HepG2 (cell line): ENCODE results near the gene RUVBL2. TPM values are rescaled to one million over a fixed set of nuclear protein-coding genes. Genes with fewer than 3 reads are reported as not detected.
A peak's percentile ranks its signal among the peaks of the same experiment; 100 is the strongest.

Experiments used
- CREB3 ChIP-seq: sonication (generic); formaldehyde crosslinking; IDR thresholded peaks from 2 replicates; pipeline ENCODE4 v1.5.0; 2020; ENCODE audit warnings: missing genetic modification reagents
- FIP1L1 ChIP-seq: fragments of 200-400 bp; formaldehyde crosslinking; IDR thresholded peaks from 2 replicates; pipeline ENCODE4 v1.6.1; 2018; ENCODE audit warnings: low read depth, mild to moderate bottlenecking, low read length, moderate library complexity, borderline replicate concordance; ENCODE audit not compliant: insufficient read depth
- FOXM1 ChIP-seq: sonication (generic); formaldehyde crosslinking; IDR thresholded peaks from 2 replicates; pipeline ENCODE4 v1.5.0; 2020; ENCODE audit warnings: missing genetic modification reagents
- IRF2 ChIP-seq: IDR thresholded peaks from 2 replicates; pipeline ENCODE4 v1.6.1; 2018; ENCODE audit warnings: missing genetic modification reagents, missing compliant biosample characterization
- KDM1A ChIP-seq: IDR thresholded peaks from 2 replicates; pipeline ENCODE4 v1.6.1; 2016; ENCODE audit warnings: missing compliant biosample characterization
- MIXL1 ChIP-seq: IDR thresholded peaks from 2 replicates; pipeline ENCODE4 v1.6.1; 2016
- POLR2G ChIP-seq: fragments of 200-400 bp; formaldehyde crosslinking; IDR thresholded peaks from 2 replicates; pipeline ENCODE4 v1.6.1; 2018; ENCODE audit warnings: mild to moderate bottlenecking, low read depth, low read length, moderate library complexity
- RELA ChIP-seq: sonication (generic); formaldehyde crosslinking; IDR thresholded peaks from 2 replicates; pipeline ENCODE4 v1.4.0; 2020; ENCODE audit warnings: missing genetic modification reagents
- SMAD9 ChIP-seq: sonication (generic); formaldehyde crosslinking; IDR thresholded peaks from 2 replicates; pipeline ENCODE4 v1.5.1; 2020; ENCODE audit warnings: mild to moderate bottlenecking, missing genetic modification reagents
- SOX5 ChIP-seq: IDR thresholded peaks from 2 replicates; pipeline ENCODE4 v1.6.1; 2016; ENCODE audit warnings: borderline replicate concordance
- ZBTB37 ChIP-seq: sonication (generic); formaldehyde crosslinking; IDR thresholded peaks from 2 replicates; pipeline ENCODE4 v1.4.0; 2020; ENCODE audit warnings: mild to moderate bottlenecking, missing genetic modification reagents
- ZNF138 ChIP-seq: sonication (generic); formaldehyde crosslinking; IDR thresholded peaks from 2 replicates; pipeline ENCODE4 v1.5.0; 2020; ENCODE audit warnings: mild to moderate bottlenecking, low read depth, missing genetic modification reagents
- ZNF207 ChIP-seq: fragments of 450-650 bp; IDR thresholded peaks from 2 replicates; pipeline ENCODE4 v1.6.1; 2016; ENCODE audit warnings: antibody characterized with exemption, borderline replicate concordance
- ZNF224 ChIP-seq: sonication (generic); formaldehyde crosslinking; IDR thresholded peaks from 2 replicates; pipeline ENCODE4 v1.5.0; 2020; ENCODE audit warnings: mild to moderate bottlenecking, missing genetic modification reagents
- ZNF572 ChIP-seq: sonication (generic); formaldehyde crosslinking; IDR thresholded peaks from 2 replicates; pipeline ENCODE4 v1.5.1; 2020; ENCODE audit warnings: mild to moderate bottlenecking, missing genetic modification reagents
- ZNF629 ChIP-seq: sonication (generic); formaldehyde crosslinking; conservative IDR thresholded peaks from 2 replicates; pipeline ENCODE4 v1.5.0; 2020; ENCODE audit warnings: missing genetic modification reagents
- polyA plus RNA-seq, 8 experiments: library from polyadenylated mRNA; depleted of rRNA in 3 of 8; stranded (reverse) in 7 of 8; unstranded in 1 of 8; fragments of >200 nt; fragmentation: Illumina TruSeq in 4 of 8; extraction: Trizol in 4 of 8; gene quantifications; 2 replicates each; pipeline versions ENCODE4 v1.2.1 to v1.2.3, GENCODE V29; 2011 to 2016; ENCODE audit warnings: low read depth in 4 of 8, missing spikeins in 1 of 8, mixed read lengths in 1 of 8; ENCODE audit not compliant: insufficient read depth in 1 of 8
- total RNA-seq, 5 experiments: library from RNA; depleted of rRNA; stranded (reverse); fragments of >200 nt; fragmentation: Illumina TruSeq; extraction: Trizol; gene quantifications; 2 replicates each; pipeline ENCODE4 v1.2.3, GENCODE V29; 2016; ENCODE audit warnings: low read depth in 1 of 5
- TF ChIP-seq, protein P1 (sequence below): sonication (generic); formaldehyde crosslinking; IDR thresholded peaks from 2 replicates; pipeline ENCODE4 v1.5.1; 2020; ENCODE audit warnings: missing genetic modification reagents, mild to moderate bottlenecking, borderline replicate concordance
- TF ChIP-seq, protein P2 (sequence below): sonication (generic); formaldehyde crosslinking; conservative IDR thresholded peaks from 2 replicates; pipeline ENCODE4 v1.4.0; 2020; ENCODE audit warnings: missing genetic modification reagents
- TF ChIP-seq, protein P3 (sequence below): sonication (generic); formaldehyde crosslinking; IDR thresholded peaks from 2 replicates; pipeline ENCODE4 v1.4.0; 2020; ENCODE audit warnings: missing genetic modification reagents, borderline replicate concordance

Gene RUVBL2
- total and polyA plus RNA-seq, 2 of the 13 experiments (the other 11 are each of a cell fraction or from before 2014, with no cell fraction given) = 120 to 122 TPM

DNA sequence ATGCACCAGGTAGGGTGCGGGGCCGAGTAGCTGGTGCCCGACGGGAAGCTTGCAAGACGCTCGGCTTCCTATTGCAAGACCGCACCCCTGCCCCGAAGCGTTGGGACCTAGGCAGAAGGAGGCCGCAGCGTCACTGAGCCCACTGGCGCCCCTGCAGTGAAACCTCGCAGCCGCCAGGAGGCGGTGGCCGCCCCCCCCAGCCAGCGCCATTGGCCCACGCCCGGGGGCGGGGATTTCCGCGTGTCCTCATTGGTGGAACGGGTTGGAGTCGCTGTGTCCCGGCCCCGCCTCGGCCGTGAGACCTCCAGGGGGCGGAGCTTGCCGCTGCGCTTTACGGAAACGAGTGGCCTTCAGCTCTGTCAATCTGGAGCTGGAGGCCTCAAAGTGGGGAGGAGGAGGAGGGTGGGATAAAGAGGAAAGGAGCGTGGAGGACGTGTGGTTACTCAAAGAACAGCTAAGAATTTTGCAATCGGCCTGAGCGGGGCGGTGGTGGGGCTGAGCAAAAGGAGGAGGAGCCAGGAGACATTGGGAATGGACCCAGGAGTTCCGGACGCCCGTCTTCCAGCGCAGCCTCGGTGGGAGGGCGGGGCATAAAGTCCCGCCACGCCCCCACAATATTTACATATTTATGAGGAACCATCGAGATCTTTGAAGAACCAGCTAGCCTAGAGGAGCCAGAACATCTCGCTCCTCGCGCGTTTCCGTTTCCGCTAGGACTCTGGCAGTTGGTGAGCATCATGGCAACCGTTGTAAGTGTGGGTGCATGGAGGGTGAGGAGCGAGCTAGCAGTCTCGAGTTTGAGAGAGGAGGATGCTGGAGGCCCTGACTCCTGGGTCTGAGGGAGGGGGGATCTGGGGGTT, at the start of gene RUVBL2, which contains the start of gene GYS1 (continued):
- TF ChIP-seq POLR2G = peak; percentile 80
- TF ChIP-seq SMAD9 (CRISPR knock-in tag) = no peak
- peak; percentile 40; the same call in 1 of the 2 replicates for TF ChIP-seq SOX5 (CRISPR knock-in tag)
- no peak for TF ChIP-seq ZNF629 (CRISPR knock-in tag)
- TF ChIP-seq, protein P1, sequence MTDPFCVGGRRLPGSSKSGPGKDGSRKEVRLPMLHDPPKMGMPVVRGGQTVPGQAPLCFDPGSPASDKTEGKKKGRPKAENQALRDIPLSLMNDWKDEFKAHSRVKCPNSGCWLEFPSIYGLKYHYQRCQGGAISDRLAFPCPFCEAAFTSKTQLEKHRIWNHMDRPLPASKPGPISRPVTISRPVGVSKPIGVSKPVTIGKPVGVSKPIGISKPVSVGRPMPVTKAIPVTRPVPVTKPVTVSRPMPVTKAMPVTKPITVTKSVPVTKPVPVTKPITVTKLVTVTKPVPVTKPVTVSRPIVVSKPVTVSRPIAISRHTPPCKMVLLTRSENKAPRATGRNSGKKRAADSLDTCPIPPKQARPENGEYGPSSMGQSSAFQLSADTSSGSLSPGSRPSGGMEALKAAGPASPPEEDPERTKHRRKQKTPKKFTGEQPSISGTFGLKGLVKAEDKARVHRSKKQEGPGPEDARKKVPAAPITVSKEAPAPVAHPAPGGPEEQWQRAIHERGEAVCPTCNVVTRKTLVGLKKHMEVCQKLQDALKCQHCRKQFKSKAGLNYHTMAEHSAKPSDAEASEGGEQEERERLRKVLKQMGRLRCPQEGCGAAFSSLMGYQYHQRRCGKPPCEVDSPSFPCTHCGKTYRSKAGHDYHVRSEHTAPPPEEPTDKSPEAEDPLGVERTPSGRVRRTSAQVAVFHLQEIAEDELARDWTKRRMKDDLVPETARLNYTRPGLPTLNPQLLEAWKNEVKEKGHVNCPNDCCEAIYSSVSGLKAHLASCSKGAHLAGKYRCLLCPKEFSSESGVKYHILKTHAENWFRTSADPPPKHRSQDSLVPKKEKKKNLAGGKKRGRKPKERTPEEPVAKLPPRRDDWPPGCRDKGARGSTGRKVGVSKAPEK (CRISPR knock-in tag) = no peak
- TF ChIP-seq, protein P2, sequence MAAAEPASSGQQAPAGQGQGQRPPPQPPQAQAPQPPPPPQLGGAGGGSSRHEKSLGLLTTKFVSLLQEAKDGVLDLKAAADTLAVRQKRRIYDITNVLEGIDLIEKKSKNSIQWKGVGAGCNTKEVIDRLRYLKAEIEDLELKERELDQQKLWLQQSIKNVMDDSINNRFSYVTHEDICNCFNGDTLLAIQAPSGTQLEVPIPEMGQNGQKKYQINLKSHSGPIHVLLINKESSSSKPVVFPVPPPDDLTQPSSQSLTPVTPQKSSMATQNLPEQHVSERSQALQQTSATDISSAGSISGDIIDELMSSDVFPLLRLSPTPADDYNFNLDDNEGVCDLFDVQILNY = peak; percentile 39; the same call in 1 of the 2 replicates
- TF ChIP-seq KDM1A (CRISPR knock-in tag) = no peak
- TF ChIP-seq ZNF207 = no peak
- no peak for TF ChIP-seq ZBTB37 (CRISPR knock-in tag)
- no peak for TF ChIP-seq FOXM1 (CRISPR knock-in tag)
- TF ChIP-seq MIXL1 (CRISPR knock-in tag) = peak; percentile 9; the same call in 1 of the 2 replicates
- no peak for TF ChIP-seq FIP1L1
- TF ChIP-seq ZNF224 (CRISPR knock-in tag) = 0 out of 2 replicates have a peak, but pooled peaks have one; percentile 79
- no peak for TF ChIP-seq CREB3
- TF ChIP-seq, protein P3, sequence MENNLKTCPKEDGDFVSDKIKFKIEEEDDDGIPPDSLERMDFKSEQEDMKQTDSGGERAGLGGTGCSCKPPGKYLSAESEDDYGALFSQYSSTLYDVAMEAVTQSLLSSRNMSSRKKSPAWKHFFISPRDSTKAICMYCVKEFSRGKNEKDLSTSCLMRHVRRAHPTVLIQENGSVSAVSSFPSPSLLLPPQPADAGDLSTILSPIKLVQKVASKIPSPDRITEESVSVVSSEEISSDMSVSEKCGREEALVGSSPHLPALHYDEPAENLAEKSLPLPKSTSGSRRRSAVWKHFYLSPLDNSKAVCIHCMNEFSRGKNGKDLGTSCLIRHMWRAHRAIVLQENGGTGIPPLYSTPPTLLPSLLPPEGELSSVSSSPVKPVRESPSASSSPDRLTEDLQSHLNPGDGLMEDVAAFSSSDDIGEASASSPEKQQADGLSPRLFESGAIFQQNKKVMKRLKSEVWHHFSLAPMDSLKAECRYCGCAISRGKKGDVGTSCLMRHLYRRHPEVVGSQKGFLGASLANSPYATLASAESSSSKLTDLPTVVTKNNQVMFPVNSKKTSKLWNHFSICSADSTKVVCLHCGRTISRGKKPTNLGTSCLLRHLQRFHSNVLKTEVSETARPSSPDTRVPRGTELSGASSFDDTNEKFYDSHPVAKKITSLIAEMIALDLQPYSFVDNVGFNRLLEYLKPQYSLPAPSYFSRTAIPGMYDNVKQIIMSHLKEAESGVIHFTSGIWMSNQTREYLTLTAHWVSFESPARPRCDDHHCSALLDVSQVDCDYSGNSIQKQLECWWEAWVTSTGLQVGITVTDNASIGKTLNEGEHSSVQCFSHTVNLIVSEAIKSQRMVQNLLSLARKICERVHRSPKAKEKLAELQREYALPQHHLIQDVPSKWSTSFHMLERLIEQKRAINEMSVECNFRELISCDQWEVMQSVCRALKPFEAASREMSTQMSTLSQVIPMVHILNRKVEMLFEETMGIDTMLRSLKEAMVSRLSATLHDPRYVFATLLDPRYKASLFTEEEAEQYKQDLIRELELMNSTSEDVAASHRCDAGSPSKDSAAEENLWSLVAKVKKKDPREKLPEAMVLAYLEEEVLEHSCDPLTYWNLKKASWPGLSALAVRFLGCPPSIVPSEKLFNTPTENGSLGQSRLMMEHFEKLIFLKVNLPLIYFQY (CRISPR knock-in tag) = peak; percentile 72; the same call in 1 of the 2 replicates
- 0 out of 2 replicates have a peak, but pooled peaks have one; percentile 56 for TF ChIP-seq ZNF138 (CRISPR knock-in tag)
- no peak for TF ChIP-seq RELA (CRISPR knock-in tag)
- no peak; the same call in 1 of the 2 replicates for TF ChIP-seq IRF2
- no peak for TF ChIP-seq ZNF572 (CRISPR knock-in tag)
